ENCODE measurements around the gene TXNDC17. TPM values are rescaled to one million over a fixed set of nuclear protein-coding genes. Genes with fewer than 3 reads are reported as not detected.

TXNDC17 gene
- total and polyA plus RNA-seq, 2 of the 13 experiments (the other 11 are each of a cell fraction or from before 2014, with no cell fraction given) = 188 to 266 TPM

GRCh38 chr17:6681671-6682070 is 40.8 kb downstream of the TXNDC17 start (continued):
- TF ChIP-seq, protein P1, sequence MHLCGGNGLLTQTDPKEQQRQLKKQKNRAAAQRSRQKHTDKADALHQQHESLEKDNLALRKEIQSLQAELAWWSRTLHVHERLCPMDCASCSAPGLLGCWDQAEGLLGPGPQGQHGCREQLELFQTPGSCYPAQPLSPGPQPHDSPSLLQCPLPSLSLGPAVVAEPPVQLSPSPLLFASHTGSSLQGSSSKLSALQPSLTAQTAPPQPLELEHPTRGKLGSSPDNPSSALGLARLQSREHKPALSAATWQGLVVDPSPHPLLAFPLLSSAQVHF (CRISPR knock-in tag; IDR thresholded peaks at IDR 0.05) = no peak
- TF ChIP-seq ZNF687 (CRISPR knock-in tag; IDR thresholded peaks at IDR 0.05) = 0 out of 2 replicates have a peak, but pooled peaks have one; percentile 30
- no peak for TF ChIP-seq ZFP36L1 (CRISPR knock-in tag; IDR thresholded peaks at IDR 0.05)
- TF ChIP-seq SP1 (IDR thresholded peaks at IDR 0.05) = no peak
- no peak for TF ChIP-seq SP1 (CRISPR knock-in tag; IDR thresholded peaks at IDR 0.05)
- TF ChIP-seq SP5 (CRISPR knock-in tag; IDR thresholded peaks at IDR 0.05; ENCODE audit: borderline replicate concordance, low read depth) = no peak
- TF ChIP-seq, protein P2, sequence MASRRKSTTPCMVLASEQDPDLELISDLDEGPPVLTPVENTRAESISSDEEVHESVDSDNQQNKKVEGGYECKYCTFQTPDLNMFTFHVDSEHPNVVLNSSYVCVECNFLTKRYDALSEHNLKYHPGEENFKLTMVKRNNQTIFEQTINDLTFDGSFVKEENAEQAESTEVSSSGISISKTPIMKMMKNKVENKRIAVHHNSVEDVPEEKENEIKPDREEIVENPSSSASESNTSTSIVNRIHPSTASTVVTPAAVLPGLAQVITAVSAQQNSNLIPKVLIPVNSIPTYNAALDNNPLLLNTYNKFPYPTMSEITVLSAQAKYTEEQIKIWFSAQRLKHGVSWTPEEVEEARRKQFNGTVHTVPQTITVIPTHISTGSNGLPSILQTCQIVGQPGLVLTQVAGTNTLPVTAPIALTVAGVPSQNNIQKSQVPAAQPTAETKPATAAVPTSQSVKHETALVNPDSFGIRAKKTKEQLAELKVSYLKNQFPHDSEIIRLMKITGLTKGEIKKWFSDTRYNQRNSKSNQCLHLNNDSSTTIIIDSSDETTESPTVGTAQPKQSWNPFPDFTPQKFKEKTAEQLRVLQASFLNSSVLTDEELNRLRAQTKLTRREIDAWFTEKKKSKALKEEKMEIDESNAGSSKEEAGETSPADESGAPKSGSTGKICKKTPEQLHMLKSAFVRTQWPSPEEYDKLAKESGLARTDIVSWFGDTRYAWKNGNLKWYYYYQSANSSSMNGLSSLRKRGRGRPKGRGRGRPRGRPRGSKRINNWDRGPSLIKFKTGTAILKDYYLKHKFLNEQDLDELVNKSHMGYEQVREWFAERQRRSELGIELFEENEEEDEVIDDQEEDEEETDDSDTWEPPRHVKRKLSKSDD (CRISPR knock-in tag; IDR thresholded peaks at IDR 0.05; ENCODE audit: low read depth) = no peak
- no peak for TF ChIP-seq ZSCAN30 (CRISPR knock-in tag; IDR thresholded peaks at IDR 0.05)
- TF ChIP-seq ZNF503 (CRISPR knock-in tag; IDR thresholded peaks at IDR 0.05) = no peak
- TF ChIP-seq TCF7 (IDR thresholded peaks at IDR 0.05; ENCODE audit: low read depth) = peak; percentile 21; the same call in 1 of the 2 replicates
- peak; percentile 24; the same call in 1 of the 2 replicates for TF ChIP-seq RXRA (CRISPR knock-in tag; IDR thresholded peaks at IDR 0.05)
- no peak for TF ChIP-seq MAFF (IDR thresholded peaks at IDR 0.05; ENCODE audit: low read depth, low read length)
- no peak for TF ChIP-seq JDP2 (CRISPR knock-in tag; IDR thresholded peaks at IDR 0.05; ENCODE audit: borderline replicate concordance)
- TF ChIP-seq POLR2AphosphoS5 (IDR thresholded peaks at IDR 0.05; ENCODE audit: low read depth, low read length) = no peak
- no peak for TF ChIP-seq ZFP36 (IDR thresholded peaks at IDR 0.05; ENCODE audit: borderline replicate concordance, low read depth, low read length, partially characterized antibody)
- TF ChIP-seq HNF4A (CRISPR knock-in tag; IDR thresholded peaks at IDR 0.05) = peak; percentile 55; the same call in 1 of the 2 replicates
- TF ChIP-seq, protein P3, sequence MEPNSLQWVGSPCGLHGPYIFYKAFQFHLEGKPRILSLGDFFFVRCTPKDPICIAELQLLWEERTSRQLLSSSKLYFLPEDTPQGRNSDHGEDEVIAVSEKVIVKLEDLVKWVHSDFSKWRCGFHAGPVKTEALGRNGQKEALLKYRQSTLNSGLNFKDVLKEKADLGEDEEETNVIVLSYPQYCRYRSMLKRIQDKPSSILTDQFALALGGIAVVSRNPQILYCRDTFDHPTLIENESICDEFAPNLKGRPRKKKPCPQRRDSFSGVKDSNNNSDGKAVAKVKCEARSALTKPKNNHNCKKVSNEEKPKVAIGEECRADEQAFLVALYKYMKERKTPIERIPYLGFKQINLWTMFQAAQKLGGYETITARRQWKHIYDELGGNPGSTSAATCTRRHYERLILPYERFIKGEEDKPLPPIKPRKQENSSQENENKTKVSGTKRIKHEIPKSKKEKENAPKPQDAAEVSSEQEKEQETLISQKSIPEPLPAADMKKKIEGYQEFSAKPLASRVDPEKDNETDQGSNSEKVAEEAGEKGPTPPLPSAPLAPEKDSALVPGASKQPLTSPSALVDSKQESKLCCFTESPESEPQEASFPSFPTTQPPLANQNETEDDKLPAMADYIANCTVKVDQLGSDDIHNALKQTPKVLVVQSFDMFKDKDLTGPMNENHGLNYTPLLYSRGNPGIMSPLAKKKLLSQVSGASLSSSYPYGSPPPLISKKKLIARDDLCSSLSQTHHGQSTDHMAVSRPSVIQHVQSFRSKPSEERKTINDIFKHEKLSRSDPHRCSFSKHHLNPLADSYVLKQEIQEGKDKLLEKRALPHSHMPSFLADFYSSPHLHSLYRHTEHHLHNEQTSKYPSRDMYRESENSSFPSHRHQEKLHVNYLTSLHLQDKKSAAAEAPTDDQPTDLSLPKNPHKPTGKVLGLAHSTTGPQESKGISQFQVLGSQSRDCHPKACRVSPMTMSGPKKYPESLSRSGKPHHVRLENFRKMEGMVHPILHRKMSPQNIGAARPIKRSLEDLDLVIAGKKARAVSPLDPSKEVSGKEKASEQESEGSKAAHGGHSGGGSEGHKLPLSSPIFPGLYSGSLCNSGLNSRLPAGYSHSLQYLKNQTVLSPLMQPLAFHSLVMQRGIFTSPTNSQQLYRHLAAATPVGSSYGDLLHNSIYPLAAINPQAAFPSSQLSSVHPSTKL (CRISPR knock-in tag; IDR thresholded peaks at IDR 0.05) = peak; percentile 38; the same call in 1 of the 2 replicates
- TF ChIP-seq MED13 (CRISPR knock-in tag; IDR thresholded peaks at IDR 0.05) = no peak

All from HepG2 (cell line).